Esophagus squamous epithelium (tissue), 4 donors: ENCODE data around the gene CCT6B.

Source experiments
- POLR2A ChIP-seq, 4 donors: fragments of 450-650 bp; IDR thresholded peaks; one replicate each; pipeline ENCODE4 v1.6.1; 2017; ENCODE audit warnings: antibody characterized with exemption in 4 of 4, mild to moderate bottlenecking in 4 of 4, moderate library complexity in 3 of 4
- TF ChIP-seq, protein P1 (sequence below), 6 experiments: fragments of 450-650 bp in 4 of 6; fragments of 200-600 bp in 2 of 6; sonication (generic) in 2 of 6; IDR thresholded peaks; one replicate each; pipeline ENCODE4 v1.5.1; 2016 to 2019; ENCODE audit warnings: antibody characterized with exemption in 6 of 6, mild to moderate bottlenecking in 4 of 6, moderate library complexity in 4 of 6

DNA sequence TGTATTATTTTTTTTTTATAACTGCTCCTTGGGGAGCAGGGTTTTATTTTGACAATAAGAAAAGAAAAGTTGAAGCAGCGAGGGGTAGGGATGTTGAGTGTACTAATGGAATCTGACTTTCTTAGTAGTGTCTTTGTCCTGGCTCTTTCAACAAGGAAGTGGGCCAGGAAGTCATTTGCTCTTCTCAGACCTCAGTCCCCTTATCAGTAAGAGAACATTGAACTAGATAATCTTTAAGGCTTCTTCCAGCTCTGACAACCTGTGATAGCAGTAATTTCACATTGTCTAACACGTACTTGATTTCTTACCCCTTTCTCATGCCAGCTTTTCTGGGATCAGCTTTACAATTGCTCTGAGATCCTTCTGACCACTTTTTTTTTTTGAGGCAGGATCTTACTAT, 27.4 kb upstream of the CCT6B start:
- TF ChIP-seq POLR2A (IDR thresholded peaks at IDR 0.05) = no peak
- TF ChIP-seq, protein P1, sequence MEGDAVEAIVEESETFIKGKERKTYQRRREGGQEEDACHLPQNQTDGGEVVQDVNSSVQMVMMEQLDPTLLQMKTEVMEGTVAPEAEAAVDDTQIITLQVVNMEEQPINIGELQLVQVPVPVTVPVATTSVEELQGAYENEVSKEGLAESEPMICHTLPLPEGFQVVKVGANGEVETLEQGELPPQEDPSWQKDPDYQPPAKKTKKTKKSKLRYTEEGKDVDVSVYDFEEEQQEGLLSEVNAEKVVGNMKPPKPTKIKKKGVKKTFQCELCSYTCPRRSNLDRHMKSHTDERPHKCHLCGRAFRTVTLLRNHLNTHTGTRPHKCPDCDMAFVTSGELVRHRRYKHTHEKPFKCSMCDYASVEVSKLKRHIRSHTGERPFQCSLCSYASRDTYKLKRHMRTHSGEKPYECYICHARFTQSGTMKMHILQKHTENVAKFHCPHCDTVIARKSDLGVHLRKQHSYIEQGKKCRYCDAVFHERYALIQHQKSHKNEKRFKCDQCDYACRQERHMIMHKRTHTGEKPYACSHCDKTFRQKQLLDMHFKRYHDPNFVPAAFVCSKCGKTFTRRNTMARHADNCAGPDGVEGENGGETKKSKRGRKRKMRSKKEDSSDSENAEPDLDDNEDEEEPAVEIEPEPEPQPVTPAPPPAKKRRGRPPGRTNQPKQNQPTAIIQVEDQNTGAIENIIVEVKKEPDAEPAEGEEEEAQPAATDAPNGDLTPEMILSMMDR (IDR thresholded peaks at IDR 0.05) = no peak
